WTC11 (cell line): ENCODE measurements around the gene ZDHHC11.

Source experiments
- KAT7 ChIP-seq: sonication (generic); formaldehyde crosslinking; IDR thresholded peaks from 2 replicates; pipeline ENCODE4 v1.8.1; 2023; ENCODE audit warnings: missing genetic modification reagents, mild to moderate bottlenecking, borderline replicate concordance
- MYBL2 ChIP-seq: sonication (generic); formaldehyde crosslinking; IDR thresholded peaks from 2 replicates; pipeline ENCODE4 v1.8.1; 2023; ENCODE audit warnings: mild to moderate bottlenecking, moderate library complexity, missing genetic modification reagents
- TEAD1 ChIP-seq: sonication (generic); formaldehyde crosslinking; IDR thresholded peaks from 2 replicates; pipeline ENCODE4 v1.8.0; 2022; ENCODE audit warnings: mild to moderate bottlenecking, missing genetic modification reagents
- TF ChIP-seq, protein P1 (sequence below): fragments of 200-600 bp; IDR thresholded peaks from 2 replicates; pipeline ENCODE4 v1.8.0; 2022; ENCODE audit warnings: antibody characterized with exemption
- TF ChIP-seq, protein P2 (sequence below): sonication (generic); formaldehyde crosslinking; conservative IDR thresholded peaks from 2 replicates; pipeline ENCODE4 v1.8.1; 2022; ENCODE audit warnings: mild to moderate bottlenecking, missing genetic modification reagents
- TF ChIP-seq, protein P3 (sequence below): sonication (generic); formaldehyde crosslinking; IDR thresholded peaks from 2 replicates; pipeline ENCODE4 v1.8.0; 2023; ENCODE audit warnings: missing genetic modification reagents
- TF ChIP-seq, protein P4 (sequence below): sonication (generic); formaldehyde crosslinking; IDR thresholded peaks from 2 replicates; pipeline ENCODE4 v1.8.0; 2022; ENCODE audit warnings: mild to moderate bottlenecking, missing genetic modification reagents
- TF ChIP-seq, protein P5 (sequence below): sonication (generic); formaldehyde crosslinking; IDR thresholded peaks from 2 replicates; pipeline ENCODE4 v1.8.0; 2022; ENCODE audit warnings: missing genetic modification reagents

DNA sequence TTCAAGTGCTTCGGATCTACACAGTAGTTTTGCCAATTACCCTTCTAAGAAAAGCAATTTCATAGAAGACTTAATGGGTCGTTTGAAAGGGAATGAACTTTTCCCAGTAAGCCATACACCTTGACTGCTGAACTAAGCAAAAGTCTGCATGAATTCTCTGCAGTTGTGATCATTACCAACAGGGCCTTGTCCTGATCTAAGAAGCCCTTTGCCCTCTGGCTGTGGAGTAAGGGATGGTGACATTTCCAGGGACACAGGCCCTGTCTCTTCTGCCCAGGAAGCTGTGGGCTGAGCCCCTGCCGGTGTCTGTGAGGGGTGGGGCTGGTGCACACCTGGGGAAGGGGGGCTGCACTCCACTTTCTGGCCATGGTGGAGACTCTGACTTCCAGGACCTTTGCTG lies 30.5 kb downstream of the ZDHHC11 start:
- TF ChIP-seq, protein P1, sequence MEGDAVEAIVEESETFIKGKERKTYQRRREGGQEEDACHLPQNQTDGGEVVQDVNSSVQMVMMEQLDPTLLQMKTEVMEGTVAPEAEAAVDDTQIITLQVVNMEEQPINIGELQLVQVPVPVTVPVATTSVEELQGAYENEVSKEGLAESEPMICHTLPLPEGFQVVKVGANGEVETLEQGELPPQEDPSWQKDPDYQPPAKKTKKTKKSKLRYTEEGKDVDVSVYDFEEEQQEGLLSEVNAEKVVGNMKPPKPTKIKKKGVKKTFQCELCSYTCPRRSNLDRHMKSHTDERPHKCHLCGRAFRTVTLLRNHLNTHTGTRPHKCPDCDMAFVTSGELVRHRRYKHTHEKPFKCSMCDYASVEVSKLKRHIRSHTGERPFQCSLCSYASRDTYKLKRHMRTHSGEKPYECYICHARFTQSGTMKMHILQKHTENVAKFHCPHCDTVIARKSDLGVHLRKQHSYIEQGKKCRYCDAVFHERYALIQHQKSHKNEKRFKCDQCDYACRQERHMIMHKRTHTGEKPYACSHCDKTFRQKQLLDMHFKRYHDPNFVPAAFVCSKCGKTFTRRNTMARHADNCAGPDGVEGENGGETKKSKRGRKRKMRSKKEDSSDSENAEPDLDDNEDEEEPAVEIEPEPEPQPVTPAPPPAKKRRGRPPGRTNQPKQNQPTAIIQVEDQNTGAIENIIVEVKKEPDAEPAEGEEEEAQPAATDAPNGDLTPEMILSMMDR = no peak
- TF ChIP-seq, protein P2, sequence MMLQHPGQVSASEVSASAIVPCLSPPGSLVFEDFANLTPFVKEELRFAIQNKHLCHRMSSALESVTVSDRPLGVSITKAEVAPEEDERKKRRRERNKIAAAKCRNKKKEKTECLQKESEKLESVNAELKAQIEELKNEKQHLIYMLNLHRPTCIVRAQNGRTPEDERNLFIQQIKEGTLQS (CRISPR knock-in tag) = no peak
- TF ChIP-seq, protein P3, sequence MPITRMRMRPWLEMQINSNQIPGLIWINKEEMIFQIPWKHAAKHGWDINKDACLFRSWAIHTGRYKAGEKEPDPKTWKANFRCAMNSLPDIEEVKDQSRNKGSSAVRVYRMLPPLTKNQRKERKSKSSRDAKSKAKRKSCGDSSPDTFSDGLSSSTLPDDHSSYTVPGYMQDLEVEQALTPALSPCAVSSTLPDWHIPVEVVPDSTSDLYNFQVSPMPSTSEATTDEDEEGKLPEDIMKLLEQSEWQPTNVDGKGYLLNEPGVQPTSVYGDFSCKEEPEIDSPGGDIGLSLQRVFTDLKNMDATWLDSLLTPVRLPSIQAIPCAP (CRISPR knock-in tag) = no peak
- TF ChIP-seq TEAD1 (CRISPR knock-in tag) = no peak
- TF ChIP-seq, protein P4, sequence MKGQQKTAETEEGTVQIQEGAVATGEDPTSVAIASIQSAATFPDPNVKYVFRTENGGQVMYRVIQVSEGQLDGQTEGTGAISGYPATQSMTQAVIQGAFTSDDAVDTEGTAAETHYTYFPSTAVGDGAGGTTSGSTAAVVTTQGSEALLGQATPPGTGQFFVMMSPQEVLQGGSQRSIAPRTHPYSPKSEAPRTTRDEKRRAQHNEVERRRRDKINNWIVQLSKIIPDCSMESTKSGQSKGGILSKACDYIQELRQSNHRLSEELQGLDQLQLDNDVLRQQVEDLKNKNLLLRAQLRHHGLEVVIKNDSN (CRISPR knock-in tag) = no peak
- no peak for TF ChIP-seq KAT7
- no peak for TF ChIP-seq MYBL2
- TF ChIP-seq, protein P5, sequence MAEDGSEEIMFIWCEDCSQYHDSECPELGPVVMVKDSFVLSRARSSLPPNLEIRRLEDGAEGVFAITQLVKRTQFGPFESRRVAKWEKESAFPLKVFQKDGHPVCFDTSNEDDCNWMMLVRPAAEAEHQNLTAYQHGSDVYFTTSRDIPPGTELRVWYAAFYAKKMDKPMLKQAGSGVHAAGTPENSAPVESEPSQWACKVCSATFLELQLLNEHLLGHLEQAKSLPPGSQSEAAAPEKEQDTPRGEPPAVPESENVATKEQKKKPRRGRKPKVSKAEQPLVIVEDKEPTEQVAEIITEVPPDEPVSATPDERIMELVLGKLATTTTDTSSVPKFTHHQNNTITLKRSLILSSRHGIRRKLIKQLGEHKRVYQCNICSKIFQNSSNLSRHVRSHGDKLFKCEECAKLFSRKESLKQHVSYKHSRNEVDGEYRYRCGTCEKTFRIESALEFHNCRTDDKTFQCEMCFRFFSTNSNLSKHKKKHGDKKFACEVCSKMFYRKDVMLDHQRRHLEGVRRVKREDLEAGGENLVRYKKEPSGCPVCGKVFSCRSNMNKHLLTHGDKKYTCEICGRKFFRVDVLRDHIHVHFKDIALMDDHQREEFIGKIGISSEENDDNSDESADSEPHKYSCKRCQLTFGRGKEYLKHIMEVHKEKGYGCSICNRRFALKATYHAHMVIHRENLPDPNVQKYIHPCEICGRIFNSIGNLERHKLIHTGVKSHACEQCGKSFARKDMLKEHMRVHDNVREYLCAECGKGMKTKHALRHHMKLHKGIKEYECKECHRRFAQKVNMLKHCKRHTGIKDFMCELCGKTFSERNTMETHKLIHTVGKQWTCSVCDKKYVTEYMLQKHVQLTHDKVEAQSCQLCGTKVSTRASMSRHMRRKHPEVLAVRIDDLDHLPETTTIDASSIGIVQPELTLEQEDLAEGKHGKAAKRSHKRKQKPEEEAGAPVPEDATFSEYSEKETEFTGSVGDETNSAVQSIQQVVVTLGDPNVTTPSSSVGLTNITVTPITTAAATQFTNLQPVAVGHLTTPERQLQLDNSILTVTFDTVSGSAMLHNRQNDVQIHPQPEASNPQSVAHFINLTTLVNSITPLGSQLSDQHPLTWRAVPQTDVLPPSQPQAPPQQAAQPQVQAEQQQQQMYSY (CRISPR knock-in tag) = no peak
